ENCODE results near the gene CNRIP1. TPM values are rescaled to one million over a fixed set of nuclear protein-coding genes. Genes with fewer than 3 reads are reported as not detected.

Gene CNRIP1
- not detected for polyA plus RNA-seq

- Mint-ChIP-seq H3K4me3 (peak within 1 kb of the TSS; percentile 80 to 93 (median 89)), H3K9me3 (no peaks in the 10 kb centered on the region), H3K4me1 (peaks cover 10 to 16% of the 10 kb centered on the region in 2 donors), H3K27me3 (ENCODE audit: low read depth in 3 of 3) (peaks cover 8 to 18% (median 9%) of the 10 kb centered on the region in 3 donors), H3K27ac (peak within 1 kb of the TSS in 2 of 6 donors; percentile 50 to 69), H3K36me3 (no peaks in the 10 kb centered on the region)
- DNase-seq = peak; percentile 7 to 21 (median 19)
These were observed at the start of gene CNRIP1 for GRCh38 chr2:68319398-68320117. Gene CNRIP1 (minus strand): TSS chr2:68319949. CDS start chr2:68319400, 549 bp downstream.

- Mint-ChIP-seq H3K36me3 (peaks cover 45 to 55% (median 47%) of the 10 kb centered on the region in 3 donors), H3K9me3 (no peaks in the 10 kb centered on the region), H3K27ac (peak overlapping the region; percentile 91 to 99 (median 98)), H3K27me3 (ENCODE audit: low read depth in 3 of 3) (peaks cover 0 to 9% (median 6%) of the 10 kb centered on the region in 3 donors), H3K4me1 (peaks cover 78 to 84% of the 10 kb centered on the region in 2 donors), H3K4me3 (peak overlapping the region; percentile 98 to 100 (median 99))
- DNase-seq = no peak
These were observed 49.6 kb upstream of the CNRIP1 start for GRCh38 chr2:68369337-68369734.

- peak overlapping the region; percentile 98 to 100 (median 99) for H3K4me3 Mint-ChIP-seq
- H3K36me3 Mint-ChIP-seq = peaks cover 45 to 52% (median 47%) of the 10 kb centered on the region in 3 donors
- H3K9me3 Mint-ChIP-seq = no peaks in the 10 kb centered on the region
- peaks cover 0 to 9% (median 7%) of the 10 kb centered on the region in 3 donors for H3K27me3 Mint-ChIP-seq (ENCODE audit: low read depth in 3 of 3)
- H3K27ac Mint-ChIP-seq = peak overlapping the region; percentile 91 to 99 (median 98)
- peaks cover 78 to 84% of the 10 kb centered on the region in 2 donors for H3K4me1 Mint-ChIP-seq
- DNase-seq = no peak
These were observed 49.0 kb upstream of the CNRIP1 start for GRCh38 chr2:68368654-68369336.

GRCh38 chr2:68367953-68368653 lies 48.4 kb upstream of the CNRIP1 start:
- Mint-ChIP-seq H3K9me3 (no peaks in the 10 kb centered on the region), H3K27me3 (ENCODE audit: low read depth in 3 of 3) (peaks cover 0 to 12% (median 9%) of the 10 kb centered on the region in 3 donors), H3K36me3 (peaks cover 45 to 52% (median 47%) of the 10 kb centered on the region in 3 donors), H3K4me1 (peaks cover 80 to 84% of the 10 kb centered on the region in 2 donors), H3K27ac (peak overlapping the region; percentile 91 to 99 (median 98)), H3K4me3 (peak overlapping the region; percentile 98 to 100 (median 99))
- no peak for DNase-seq

GRCh38 chr2:68366083-68366560 lies 46.4 kb upstream of the CNRIP1 start:
- Mint-ChIP-seq H3K27ac (peak overlapping the region; percentile 91 to 99 (median 98)), H3K4me1 (peaks cover 79% of the 10 kb centered on the region in 2 donors), H3K4me3 (peak overlapping the region; percentile 98 to 100 (median 99)), H3K9me3 (no peaks in the 10 kb centered on the region), H3K27me3 (ENCODE audit: low read depth in 3 of 3) (peaks cover 3 to 17% (median 17%) of the 10 kb centered on the region in 3 donors), H3K36me3 (peaks cover 34 to 43% (median 40%) of the 10 kb centered on the region in 3 donors)
- DNase-seq = peak; percentile 50 to 54 (median 54)

- Mint-ChIP-seq H3K9me3 (no peaks in the 10 kb centered on the region), H3K4me1 (peaks cover 69 to 71% of the 10 kb centered on the region in 2 donors), H3K27me3 (ENCODE audit: low read depth in 3 of 3) (peaks cover 3 to 17% (median 17%) of the 10 kb centered on the region in 3 donors), H3K36me3 (peaks cover 26 to 39% (median 38%) of the 10 kb centered on the region in 3 donors), H3K4me3 (peak within 1 kb of the TSS; percentile 98 to 100 (median 99)), H3K27ac (peak within 1 kb of the TSS; percentile 91 to 99 (median 98))
- peak; percentile 55 to 62 (median 57) for DNase-seq
These were observed 45.3 kb upstream of the CNRIP1 start, which contains the start of gene PLEK for GRCh38 chr2:68365087-68365486. Gene PLEK (plus strand): TSS chr2:68365282. CDS start chr2:68365352, 70 bp downstream.

- H3K36me3 Mint-ChIP-seq = peaks cover 16 to 29% (median 24%) of the 10 kb centered on the region in 3 donors
- no peaks in the 10 kb centered on the region for H3K9me3 Mint-ChIP-seq
- DNase-seq = no peak
These were observed 44.0 kb upstream of the CNRIP1 start for GRCh38 chr2:68363721-68364120.

GRCh38 chr2:68362749-68363148 lies 43.0 kb upstream of the CNRIP1 start:
- peak overlapping the region; percentile 83 to 100 (median 98) for H3K4me3 Mint-ChIP-seq
- peaks cover 53 to 54% of the 10 kb centered on the region in 2 donors for H3K4me1 Mint-ChIP-seq
- no peak for DNase-seq
- peak overlapping the region; percentile 91 to 99 (median 98) for H3K27ac Mint-ChIP-seq
- H3K9me3 Mint-ChIP-seq = no peaks in the 10 kb centered on the region
- peaks cover 12 to 21% (median 15%) of the 10 kb centered on the region in 3 donors for H3K36me3 Mint-ChIP-seq
- H3K27me3 Mint-ChIP-seq (ENCODE audit: low read depth in 3 of 3) = peaks cover 3 to 17% (median 17%) of the 10 kb centered on the region in 3 donors

More at GRCh38 chr2:68363721-68364120, 44.0 kb upstream of the CNRIP1 start:
- H3K4me3 Mint-ChIP-seq = peak overlapping the region; percentile 98 to 100 (median 99)
- peaks cover 55 to 57% of the 10 kb centered on the region in 2 donors for H3K4me1 Mint-ChIP-seq
- H3K27ac Mint-ChIP-seq = peak overlapping the region; percentile 91 to 99 (median 98)
- peaks cover 3 to 17% (median 17%) of the 10 kb centered on the region in 3 donors for H3K27me3 Mint-ChIP-seq (ENCODE audit: low read depth in 3 of 3)

GRCh38 chr2:68362069-68362468 lies 42.3 kb upstream of the CNRIP1 start:
- peak overlapping the region; percentile 91 to 99 (median 98) for H3K27ac Mint-ChIP-seq
- H3K27me3 Mint-ChIP-seq (ENCODE audit: low read depth in 3 of 3) = peaks cover 3 to 17% (median 17%) of the 10 kb centered on the region in 3 donors
- H3K4me3 Mint-ChIP-seq = peak overlapping the region; percentile 83 to 100 (median 98)
- DNase-seq = peak; percentile 81 to 86 (median 84)
- no peaks in the 10 kb centered on the region for H3K9me3 Mint-ChIP-seq
- peaks cover 7 to 14% (median 8%) of the 10 kb centered on the region in 3 donors for H3K36me3 Mint-ChIP-seq
- peaks cover 49 to 53% of the 10 kb centered on the region in 2 donors for H3K4me1 Mint-ChIP-seq

- H3K4me3 Mint-ChIP-seq = no peak overlapping the region
- no peak overlapping the region for H3K27ac Mint-ChIP-seq
- no peaks in the 10 kb centered on the region for H3K9me3 Mint-ChIP-seq
- no peak for DNase-seq
- H3K36me3 Mint-ChIP-seq = no peaks in the 10 kb centered on the region
- peaks cover 44 to 47% of the 10 kb centered on the region in 2 donors for H3K4me1 Mint-ChIP-seq
- peaks cover 3 to 13% (median 7%) of the 10 kb centered on the region in 3 donors for H3K27me3 Mint-ChIP-seq (ENCODE audit: low read depth in 3 of 3)
These were observed 40.1 kb upstream of the CNRIP1 start for GRCh38 chr2:68359889-68360288.

- peak overlapping the region in 3 of 6 donors; percentile 19 to 73 (median 58) for H3K27ac Mint-ChIP-seq
- DNase-seq = peak in 1 of 3 donors; percentile 41
- no peaks in the 10 kb centered on the region for H3K36me3 Mint-ChIP-seq
- H3K27me3 Mint-ChIP-seq (ENCODE audit: low read depth in 3 of 3) = peaks cover 3 to 6% (median 6%) of the 10 kb centered on the region in 3 donors
- H3K4me3 Mint-ChIP-seq = no peak overlapping the region
- H3K4me1 Mint-ChIP-seq = peaks cover 23 to 26% of the 10 kb centered on the region in 2 donors
- H3K9me3 Mint-ChIP-seq = no peaks in the 10 kb centered on the region
These were observed 38.0 kb upstream of the CNRIP1 start for GRCh38 chr2:68357605-68358337.

- no peak for DNase-seq
- Mint-ChIP-seq H3K9me3 (no peaks in the 10 kb centered on the region), H3K27ac (no peak overlapping the region), H3K27me3 (ENCODE audit: low read depth in 3 of 3) (peaks cover 0 to under 1% (median 0%) of the 10 kb centered on the region in 3 donors), H3K36me3 (no peaks in the 10 kb centered on the region), H3K4me1 (peaks cover 12 to 15% of the 10 kb centered on the region in 2 donors), H3K4me3 (no peak overlapping the region)
These were observed 37.0 kb upstream of the CNRIP1 start for GRCh38 chr2:68356599-68357239.

Data from immature natural killer cell (primary cell).